HEK293T (cell line): Measurements from ENCODE around the gene RRP1.

ENCODE experiments used
- CTCF ChIA-PET: fragments of 350-600 bp; formaldehyde crosslinking; extraction: SDS; loops from one replicate; lab custom pipeline; 2021; ENCODE audit warnings: antibody characterized with exemption, inconsistent platforms; lab: Yijun Ruan, JAX
- POLR2A ChIA-PET: fragments of 350-600 bp; formaldehyde crosslinking; extraction: SDS; loops from one replicate; lab custom pipeline; 2020; ENCODE audit warnings: antibody characterized with exemption, inconsistent platforms; lab: Yijun Ruan, JAX
- DNase-seq: peaks from one replicate; pipeline ENCODE4 v3.0.0; 2012; ENCODE audit warnings: mixed read lengths; ENCODE audit errors: extremely low spot score
- ARNT ChIP-seq: fragments of 450-650 bp; IDR thresholded peaks from 2 replicates; pipeline ENCODE4 v1.6.1; 2017; ENCODE audit warnings: mild to moderate bottlenecking
- BHLHE40 ChIP-seq: fragments of 450-650 bp; IDR thresholded peaks from 2 replicates; pipeline ENCODE4 v1.6.1; 2016; ENCODE audit warnings: mild to moderate bottlenecking, moderate library complexity, borderline replicate concordance
- CTBP1 ChIP-seq: fragments of 450-650 bp; IDR thresholded peaks from 2 replicates; pipeline ENCODE4 v1.6.1; 2016; ENCODE audit warnings: borderline replicate concordance
- ELF4 ChIP-seq: fragments of 450-650 bp; IDR thresholded peaks from 2 replicates; pipeline ENCODE4 v1.6.1; 2017; ENCODE audit warnings: antibody characterized with exemption
- FOXA1 ChIP-seq: fragments of 450-650 bp; IDR thresholded peaks from 2 replicates; pipeline ENCODE4 v1.6.1; 2016; ENCODE audit warnings: mild to moderate bottlenecking
- FOXK2 ChIP-seq: fragments of 450-650 bp; IDR thresholded peaks from 2 replicates; pipeline ENCODE4 v1.6.1; 2016; ENCODE audit warnings: mild to moderate bottlenecking
- FOXM1 ChIP-seq: fragments of 450-650 bp; IDR thresholded peaks from 2 replicates; pipeline ENCODE4 v1.6.1; 2017; ENCODE audit warnings: mild to moderate bottlenecking, borderline replicate concordance
- HDGF ChIP-seq: fragments of 450-650 bp; IDR thresholded peaks from 2 replicates; pipeline ENCODE4 v1.6.1; 2017; ENCODE audit warnings: antibody characterized with exemption, borderline replicate concordance
- L3MBTL2 ChIP-seq: fragments of 450-650 bp; conservative IDR thresholded peaks from 2 replicates; pipeline ENCODE4 v1.6.1; 2016; ENCODE audit warnings: mild to moderate bottlenecking
- LEF1 ChIP-seq: fragments of 450-650 bp; IDR thresholded peaks from 2 replicates; pipeline ENCODE4 v1.6.1; 2017; ENCODE audit warnings: mild to moderate bottlenecking, borderline replicate concordance
- NFRKB ChIP-seq: fragments of 450-650 bp; IDR thresholded peaks from 2 replicates; pipeline ENCODE4 v1.6.1; 2016; ENCODE audit warnings: mild to moderate bottlenecking, moderate library complexity
- PKNOX1 ChIP-seq: fragments of 450-650 bp; IDR thresholded peaks from 2 replicates; pipeline ENCODE4 v1.6.1; 2016
- SP1 ChIP-seq: fragments of 450-650 bp; IDR thresholded peaks from 2 replicates; pipeline ENCODE4 v1.6.1; 2017
- SUZ12 ChIP-seq: fragments of 450-650 bp; IDR thresholded peaks from 2 replicates; pipeline ENCODE4 v1.6.1; 2016; ENCODE audit warnings: mild to moderate bottlenecking
- TARDBP ChIP-seq: fragments of 450-650 bp; IDR thresholded peaks from 2 replicates; pipeline ENCODE4 v1.6.1; 2016
- ZNF384 ChIP-seq: fragments of 450-650 bp; IDR thresholded peaks from 2 replicates; pipeline ENCODE4 v1.6.1; 2016

Gene RRP1

GRCh38 chr21:43770066-43770655, 19.2 kb upstream of the RRP1 start:
- peak; percentile 76 for TF ChIP-seq PKNOX1
- no peak for TF ChIP-seq L3MBTL2
- CTCF ChIA-PET: interaction anchor here (0.6 to 3.3 kb wide), 2 partner anchors 9 to 19 kb away, joined by 3 to 12 read pairs; partner anchors contain the start of gene RRP1
- DNase-seq: no peak
- POLR2A ChIA-PET: interaction anchor here (1.7 kb wide), 1 partner anchor 19 kb away, joined by 4 read pairs; the partner anchor contains the start of gene RRP1

GRCh38 chr21:43771199-43771675, 18.1 kb upstream of the RRP1 start:
- POLR2A ChIA-PET: interaction anchor here (1.7 kb wide), 1 partner anchor 18 kb away, joined by 4 read pairs; the partner anchor contains the start of gene RRP1
- CTCF ChIA-PET: interaction anchor here (3.3 kb wide), 1 partner anchor 18 kb away, joined by 12 read pairs; the partner anchor contains the start of gene RRP1
- TF ChIP-seq BHLHE40 (no peak), FOXM1 (no peak), ELF4 (no peak), FOXK2 (no peak), PKNOX1 (no peak), LEF1 (no peak), TARDBP (no peak), CTBP1 (no peak), ZNF384 (no peak), NFRKB (no peak), L3MBTL2 (no peak), HDGF (no peak), ARNT (no peak), SUZ12 (no peak), SP1 (no peak)
- no peak for DNase-seq

- ChIA-PET CTCF (interaction anchor here (3.3 kb wide), 1 partner anchor 18 kb away, joined by 12 read pairs; the partner anchor contains the start of gene RRP1), POLR2A (interaction anchor here (1.2 to 1.7 kb wide), 2 partner anchors 10 to 18 kb away, joined by 3 to 4 read pairs; partner anchors contain the start of gene RRP1)
- no peak for TF ChIP-seq TARDBP
- TF ChIP-seq SUZ12: no peak
- no peak for TF ChIP-seq NFRKB
- TF ChIP-seq L3MBTL2: peak; percentile 52
- no peak for TF ChIP-seq SP1
- TF ChIP-seq CTBP1: peak; percentile 95
- TF ChIP-seq ELF4: no peak; the same call in 1 of the 2 replicates
- TF ChIP-seq PKNOX1: peak; percentile 95
- TF ChIP-seq BHLHE40: no peak
- no peak; the same call in 1 of the 2 replicates for TF ChIP-seq HDGF
- peak; percentile 77 for TF ChIP-seq ARNT
- peak; percentile 27; the same call in 1 of the 2 replicates for TF ChIP-seq FOXM1
- no peak for TF ChIP-seq FOXK2
- no peak for TF ChIP-seq LEF1
- no peak for TF ChIP-seq ZNF384
- TF ChIP-seq FOXA1: no peak
- DNase-seq: peak; percentile 54
Observed at GRCh38 chr21:43771698-43772424, 17.5 kb upstream of the RRP1 start.

- ChIA-PET POLR2A (interaction anchor here (0.8 to 1.2 kb wide), 2 partner anchors 10 to 16 kb away, joined by 3 read pairs; no protein-coding TSS in a partner anchor), CTCF (interaction anchor here (3.3 kb wide), 1 partner anchor 17 kb away, joined by 12 read pairs; the partner anchor contains the start of gene RRP1)
- DNase-seq: no peak
- TF ChIP-seq LEF1: no peak
- no peak for TF ChIP-seq CTBP1
- TF ChIP-seq FOXA1: no peak
- no peak for TF ChIP-seq ARNT
- TF ChIP-seq L3MBTL2: no peak
- no peak for TF ChIP-seq SP1
- TF ChIP-seq FOXM1: no peak
- no peak for TF ChIP-seq ELF4
- no peak for TF ChIP-seq FOXK2
- no peak for TF ChIP-seq PKNOX1
- no peak for TF ChIP-seq TARDBP
- TF ChIP-seq ZNF384: no peak
- TF ChIP-seq HDGF: no peak
- TF ChIP-seq SUZ12: no peak
- no peak for TF ChIP-seq NFRKB
- no peak for TF ChIP-seq BHLHE40
Observed at GRCh38 chr21:43772425-43772821, 17.0 kb upstream of the RRP1 start.

GRCh38 chr21:43774163-43774562, 15.2 kb upstream of the RRP1 start:
- ChIA-PET POLR2A (interaction anchor here (0.6 to 2.0 kb wide), 3 partner anchors 15 to 62 kb away, joined by 3 to 7 read pairs (median 3); partner anchors contain the start of gene RRP1), CTCF (no interaction called here)
- DNase-seq: no peak
- TF ChIP-seq L3MBTL2 (no peak), PKNOX1 (no peak), FOXA1 (no peak), NFRKB (no peak), ARNT (no peak), BHLHE40 (no peak), CTBP1 (no peak), SP1 (no peak), ZNF384 (no peak), HDGF (no peak), ELF4 (no peak), SUZ12 (no peak), FOXM1 (no peak), TARDBP (no peak), LEF1 (no peak)
